Airway epithelial cell (primary cell): ENCODE measurements around the gene ASXL2. TPM values are rescaled to one million over a fixed set of nuclear protein-coding genes. Genes with fewer than 3 reads are reported as not detected.

Experiments
- total RNA-seq: library from RNA; depleted of rRNA; stranded (reverse); fragments of >200 nt; gene quantifications from 2 replicates; pipeline ENCODE4 v1.2.3, GENCODE V29; 2015

Gene ASXL2
- 8.5 and 11.8 TPM in 2 replicates for total RNA-seq

DNA sequence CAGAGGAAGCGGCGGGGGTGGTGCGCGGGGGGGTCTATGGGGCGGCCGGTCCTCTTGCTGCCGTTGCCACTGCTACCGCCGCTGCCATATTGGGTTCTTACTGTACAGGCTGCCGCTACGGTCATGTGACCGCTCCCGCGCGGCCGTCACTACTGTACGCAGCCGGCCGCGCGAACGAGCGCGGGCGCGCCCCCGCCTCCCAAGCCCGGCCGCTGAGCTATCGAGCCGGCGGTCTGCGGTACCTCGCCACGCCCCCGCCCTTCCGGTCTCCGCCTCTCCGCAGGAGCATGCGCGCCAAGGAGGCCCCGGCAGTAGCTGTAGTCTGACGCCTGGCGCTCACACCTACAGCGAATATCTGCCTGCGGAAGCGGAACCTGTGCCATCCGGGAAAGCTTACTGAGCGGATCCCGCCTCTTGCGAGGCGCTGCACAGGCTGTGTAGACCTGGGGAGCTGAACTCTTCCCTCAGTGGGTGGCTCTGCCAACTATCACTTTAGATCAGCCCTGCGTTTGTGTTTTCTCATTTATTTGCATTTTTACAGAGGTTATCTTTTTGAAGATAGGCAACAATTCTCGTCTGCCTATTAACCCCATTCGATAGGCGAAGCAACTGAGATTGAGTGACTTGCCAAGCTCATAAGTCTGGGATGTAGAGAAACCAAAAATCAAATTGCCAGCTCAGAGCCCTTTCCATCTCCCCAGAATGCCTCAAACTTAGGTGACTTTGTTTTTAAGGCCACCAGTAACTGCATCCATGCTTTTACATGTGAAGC is at the start of gene ASXL2:
Gene ASXL2 (minus strand): TSS at position 127 of the 772 bp plus-strand sequence. CDS start 265 bp downstream, outside the sequence.

Other genes starting within 250 kb of the ASXL2 start
- gene DTNB, start 204.9 kb downstream of the ASXL2 start, total RNA-seq: 18.9 and 20.0 TPM in 2 replicates
- 11.6 and 15.1 TPM in 2 replicates for gene KIF3C, start 104.0 kb upstream of the ASXL2 start, total RNA-seq
- gene RAB10, start 155.6 kb upstream of the ASXL2 start, total RNA-seq: 208 and 230 TPM in 2 replicates